ENCODE measurements around the gene VASH2. TPM values are rescaled to one million over a fixed set of nuclear protein-coding genes. Genes with fewer than 3 reads are reported as not detected.

The VASH2 gene
- total RNA-seq, 1 donor from 2014 or later: 0.84 TPM

DNA sequence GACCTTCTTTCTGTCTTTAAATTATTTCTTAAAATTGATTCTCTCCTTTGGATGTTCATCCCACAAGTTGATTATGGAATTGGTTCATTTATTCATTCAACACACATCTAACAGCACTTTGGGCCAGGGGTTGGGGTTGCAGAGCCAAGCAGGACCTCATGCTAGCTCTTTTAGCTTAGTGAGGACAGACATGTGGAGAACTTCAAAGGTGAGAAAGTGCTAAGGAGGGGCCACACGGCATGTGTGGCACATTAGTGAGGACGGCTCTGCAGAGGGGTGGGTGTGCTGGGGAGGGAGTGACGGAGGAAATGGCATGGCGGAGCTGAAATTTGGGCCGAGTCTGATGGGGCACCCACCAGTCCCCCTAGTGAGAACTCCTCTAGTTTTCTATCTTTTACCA, 32.5 kb upstream of the VASH2 start:
- DNase-seq: no peak
- H3K9me3 Mint-ChIP-seq: no peaks in the 10 kb centered on the region
- intact Hi-C loops (cut with micrococcal nuclease): no loop called here
- H3K27me3 Mint-ChIP-seq: peaks cover 14% of the 10 kb centered on the region
- H3K4me1 Mint-ChIP-seq: peaks cover 3% of the 10 kb centered on the region
- no peaks in the 10 kb centered on the region for H3K36me3 Mint-ChIP-seq (ENCODE audit: low read depth)
- no peak overlapping the region for H3K4me3 Mint-ChIP-seq
- H3K27ac Mint-ChIP-seq: no peak overlapping the region

DNA sequence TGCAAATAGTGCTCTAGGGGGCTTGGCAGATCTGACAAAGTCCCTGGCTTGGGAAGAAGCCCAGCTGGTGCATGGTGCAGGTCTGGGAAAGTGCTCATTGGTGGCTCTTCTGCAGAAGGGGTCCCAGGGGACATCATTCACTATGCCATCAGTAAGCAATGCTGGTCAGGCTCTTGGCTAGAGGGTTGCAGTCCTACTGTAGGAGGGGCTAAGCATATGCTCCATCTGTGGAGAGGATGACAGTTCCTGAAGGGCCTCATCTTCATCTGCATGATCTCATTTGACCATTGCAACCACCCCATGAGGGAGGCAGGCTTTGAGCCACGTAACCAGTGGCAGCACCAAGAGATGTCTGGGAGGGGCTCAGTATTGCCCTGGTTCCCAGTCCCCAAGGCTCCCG, 31.5 kb upstream of the VASH2 start:
- intact Hi-C loops (cut with micrococcal nuclease): no loop called here
- DNase-seq: no peak
- H3K27me3 Mint-ChIP-seq: peaks cover 14% of the 10 kb centered on the region
- no peak overlapping the region for H3K27ac Mint-ChIP-seq
- H3K36me3 Mint-ChIP-seq (ENCODE audit: low read depth): no peaks in the 10 kb centered on the region
- no peaks in the 10 kb centered on the region for H3K9me3 Mint-ChIP-seq
- peaks cover 3% of the 10 kb centered on the region for H3K4me1 Mint-ChIP-seq
- H3K4me3 Mint-ChIP-seq: no peak overlapping the region

DNA sequence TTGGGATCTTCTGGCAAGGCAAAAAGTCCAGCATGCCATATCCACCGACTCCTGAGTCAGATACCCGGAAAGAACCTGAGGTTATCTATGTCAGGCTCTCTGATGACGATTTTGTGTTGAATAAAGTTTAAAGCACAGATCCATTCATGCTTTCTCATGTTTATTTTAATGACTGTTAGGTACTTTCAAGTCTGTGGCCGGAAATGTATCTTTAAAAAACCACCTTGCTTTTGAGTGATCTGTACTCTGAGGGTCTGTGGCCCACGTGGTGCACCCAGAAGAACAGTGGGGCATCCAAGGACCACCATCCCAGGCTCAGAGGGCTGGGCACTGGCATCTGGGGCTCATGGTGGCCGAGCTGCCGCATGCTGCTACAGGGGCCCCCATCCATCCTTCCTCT, 30.1 kb upstream of the VASH2 start:
- DNase-seq: no peak
- Mint-ChIP-seq H3K36me3 (ENCODE audit: low read depth) (no peaks in the 10 kb centered on the region), H3K27me3 (peaks cover 14% of the 10 kb centered on the region), H3K9me3 (no peaks in the 10 kb centered on the region), H3K4me3 (no peak overlapping the region), H3K4me1 (peaks cover 3% of the 10 kb centered on the region), H3K27ac (no peak overlapping the region)
- intact Hi-C loops (cut with micrococcal nuclease): no loop called here

DNA sequence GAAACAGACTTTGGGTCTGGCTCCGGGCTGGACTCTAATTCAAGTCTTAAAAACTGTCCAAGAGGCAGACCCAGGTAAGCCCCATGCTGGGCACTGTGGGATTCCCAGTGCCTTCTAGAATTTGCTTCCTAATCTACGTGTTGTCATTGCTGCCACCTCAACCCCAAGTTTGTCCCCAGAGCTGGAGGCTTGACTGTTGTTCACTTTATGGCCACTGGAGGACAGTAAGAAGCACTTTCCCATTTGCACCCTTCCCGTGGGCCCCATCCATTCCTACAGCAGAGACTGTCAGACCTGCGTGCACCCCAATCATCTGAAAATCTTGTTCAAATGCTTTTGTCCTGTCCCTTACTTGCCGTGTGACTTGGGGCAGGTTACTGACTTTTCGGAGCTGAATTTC, 29.4 kb upstream of the VASH2 start:
- Mint-ChIP-seq H3K9me3 (no peaks in the 10 kb centered on the region), H3K27me3 (peaks cover 11% of the 10 kb centered on the region), H3K4me1 (peaks cover 3% of the 10 kb centered on the region), H3K4me3 (no peak overlapping the region), H3K27ac (no peak overlapping the region), H3K36me3 (ENCODE audit: low read depth) (no peaks in the 10 kb centered on the region)
- intact Hi-C loops (cut with micrococcal nuclease): no loop called here
- DNase-seq: no peak

DNA sequence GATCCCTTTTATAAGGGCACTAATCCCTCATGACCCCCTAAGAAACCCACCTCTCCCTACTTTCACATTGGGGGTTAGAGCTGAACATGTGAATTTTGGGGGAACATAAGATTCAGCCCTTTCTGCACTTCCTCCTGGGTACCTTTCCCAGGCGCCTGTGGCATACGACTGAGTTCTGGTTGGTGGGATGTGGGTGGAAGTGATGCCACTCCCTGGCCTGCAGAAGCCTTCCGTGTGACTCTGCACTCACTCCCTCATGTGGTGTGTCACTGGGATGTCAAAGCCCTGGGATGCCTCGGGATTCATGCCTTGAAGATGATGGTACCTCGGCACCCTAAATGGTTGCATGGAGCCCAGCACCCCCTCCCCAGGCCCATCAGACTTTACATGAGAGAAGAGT, 28.3 kb upstream of the VASH2 start:
- H3K4me3 Mint-ChIP-seq: no peak overlapping the region

DNA sequence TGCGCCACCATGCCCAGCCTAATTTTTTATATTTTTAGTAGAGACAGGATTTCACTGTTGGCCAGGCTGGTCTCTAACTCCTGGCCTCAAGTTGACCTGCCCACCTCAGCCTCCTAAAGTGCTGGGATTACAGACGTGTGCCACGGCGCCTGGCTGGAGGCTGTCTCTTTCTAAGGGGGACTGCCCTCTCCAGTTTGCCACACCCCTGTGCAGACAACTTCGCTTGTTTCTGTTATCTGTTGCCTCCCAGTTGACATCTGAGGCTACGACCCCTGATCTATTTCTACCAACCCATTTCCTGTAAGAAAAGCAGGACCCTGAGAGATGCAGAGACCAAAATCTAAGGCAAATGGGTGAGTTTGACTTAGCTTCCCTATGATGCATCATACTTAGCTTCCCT, 24.0 kb upstream of the VASH2 start:
- intact Hi-C loops (cut with micrococcal nuclease): no loop called here
- Mint-ChIP-seq H3K27me3 (peaks cover 5% of the 10 kb centered on the region), H3K27ac (no peak overlapping the region), H3K4me3 (no peak overlapping the region), H3K4me1 (peaks cover 1% of the 10 kb centered on the region), H3K9me3 (no peaks in the 10 kb centered on the region), H3K36me3 (ENCODE audit: low read depth) (no peaks in the 10 kb centered on the region)
- no peak for DNase-seq

More for the DNA sequence above, 28.3 kb upstream of the VASH2 start:
- H3K27me3 Mint-ChIP-seq: peaks cover 9% of the 10 kb centered on the region
- no peaks in the 10 kb centered on the region for H3K9me3 Mint-ChIP-seq
- no peaks in the 10 kb centered on the region for H3K36me3 Mint-ChIP-seq (ENCODE audit: low read depth)
- DNase-seq: no peak
- intact Hi-C loops (cut with micrococcal nuclease): no loop called here
- no peak overlapping the region for H3K27ac Mint-ChIP-seq
- no peaks in the 10 kb centered on the region for H3K4me1 Mint-ChIP-seq

DNA sequence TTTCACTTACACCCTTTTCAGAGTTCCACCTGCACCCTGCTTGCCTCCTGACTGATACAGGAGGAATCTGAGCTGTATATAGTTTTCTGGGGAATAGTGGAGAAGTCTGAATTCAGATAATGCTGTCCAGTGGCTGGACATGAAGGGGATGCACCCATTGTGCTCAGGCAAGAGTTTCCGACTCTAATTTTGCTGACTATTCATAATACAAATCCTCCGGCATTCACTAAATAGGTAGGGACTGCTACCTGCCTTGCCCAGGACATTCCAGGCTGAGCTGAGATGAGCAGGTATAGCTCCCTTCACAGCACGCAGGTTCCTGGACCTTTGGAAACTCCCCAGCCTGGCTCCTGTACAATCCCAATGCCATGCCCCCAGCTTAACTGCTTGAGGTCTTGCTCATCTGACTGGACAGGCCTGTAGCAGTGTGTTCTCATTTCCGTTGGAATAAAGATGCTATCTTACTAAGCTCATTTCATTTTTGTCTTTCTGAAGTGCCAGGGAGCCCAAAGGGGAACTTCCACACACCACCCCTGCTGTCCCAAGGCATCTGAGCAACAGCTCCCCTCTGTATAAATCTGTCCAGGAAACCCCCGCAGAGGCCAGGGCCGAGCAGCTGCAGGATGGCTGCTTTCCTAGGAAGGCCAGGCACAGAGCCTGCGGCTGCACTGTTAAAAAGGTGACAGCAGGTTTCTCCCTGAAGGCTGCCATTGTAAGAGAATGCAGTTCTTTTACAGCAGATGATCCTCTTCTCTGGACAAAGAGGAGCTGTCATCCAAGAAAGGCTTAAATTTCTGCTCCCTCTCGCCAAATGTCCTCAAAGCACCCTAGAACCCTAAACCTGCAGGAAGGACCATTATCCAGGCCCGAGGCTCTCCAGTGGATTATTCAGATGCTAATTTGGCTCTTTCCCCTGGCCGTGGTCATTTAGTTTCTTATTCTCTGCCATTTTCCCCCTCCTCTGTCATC, 21.7 kb upstream of the VASH2 start:
- Mint-ChIP-seq H3K27ac (no peak overlapping the region), H3K4me1 (peaks cover 1% of the 10 kb centered on the region), H3K4me3 (no peak overlapping the region), H3K27me3 (peaks cover 6% of the 10 kb centered on the region), H3K36me3 (ENCODE audit: low read depth) (no peaks in the 10 kb centered on the region), H3K9me3 (no peaks in the 10 kb centered on the region)
- no peak for DNase-seq
- intact Hi-C loops (cut with micrococcal nuclease): no loop called here

DNA sequence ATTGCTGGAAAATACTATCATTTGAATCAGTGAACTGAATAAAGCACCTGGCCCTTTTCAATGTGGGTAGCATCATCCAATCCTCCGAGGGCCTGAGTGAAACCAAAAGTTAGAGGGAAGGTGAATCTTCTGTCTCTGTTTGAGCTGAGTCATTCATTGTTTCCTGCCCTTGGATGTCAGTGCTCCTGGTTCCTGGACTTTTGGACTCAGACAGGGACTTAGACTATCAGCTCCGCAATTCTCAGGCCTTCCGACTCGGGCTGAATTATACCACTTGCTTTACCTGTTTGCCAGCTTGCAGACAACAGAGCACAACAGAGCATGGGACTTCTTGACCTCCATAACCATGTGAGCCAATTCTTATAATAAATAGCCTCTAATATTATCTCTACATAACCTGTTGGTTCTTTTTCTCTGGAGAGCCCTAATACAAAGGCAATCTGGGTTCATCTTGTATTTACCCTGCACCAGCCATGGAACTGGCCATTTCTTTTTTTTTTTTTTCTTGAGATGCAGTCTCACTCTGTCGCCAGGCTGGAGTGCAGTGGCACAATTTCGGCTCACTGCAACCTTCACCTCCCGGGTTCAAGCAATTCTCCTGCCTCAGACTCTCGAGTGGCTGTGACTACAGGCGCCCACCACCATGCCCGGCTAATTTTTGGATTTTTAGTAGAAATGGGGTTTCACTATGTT, 19.2 kb upstream of the VASH2 start:
- H3K9me3 Mint-ChIP-seq: no peaks in the 10 kb centered on the region
- H3K27ac Mint-ChIP-seq: no peak overlapping the region
- intact Hi-C loops (cut with micrococcal nuclease): no loop called here
- no peaks in the 10 kb centered on the region for H3K36me3 Mint-ChIP-seq (ENCODE audit: low read depth)
- peaks cover 5% of the 10 kb centered on the region for H3K27me3 Mint-ChIP-seq
- no peak for DNase-seq
- H3K4me3 Mint-ChIP-seq: no peak overlapping the region
- H3K4me1 Mint-ChIP-seq: peaks cover 1% of the 10 kb centered on the region

DNA sequence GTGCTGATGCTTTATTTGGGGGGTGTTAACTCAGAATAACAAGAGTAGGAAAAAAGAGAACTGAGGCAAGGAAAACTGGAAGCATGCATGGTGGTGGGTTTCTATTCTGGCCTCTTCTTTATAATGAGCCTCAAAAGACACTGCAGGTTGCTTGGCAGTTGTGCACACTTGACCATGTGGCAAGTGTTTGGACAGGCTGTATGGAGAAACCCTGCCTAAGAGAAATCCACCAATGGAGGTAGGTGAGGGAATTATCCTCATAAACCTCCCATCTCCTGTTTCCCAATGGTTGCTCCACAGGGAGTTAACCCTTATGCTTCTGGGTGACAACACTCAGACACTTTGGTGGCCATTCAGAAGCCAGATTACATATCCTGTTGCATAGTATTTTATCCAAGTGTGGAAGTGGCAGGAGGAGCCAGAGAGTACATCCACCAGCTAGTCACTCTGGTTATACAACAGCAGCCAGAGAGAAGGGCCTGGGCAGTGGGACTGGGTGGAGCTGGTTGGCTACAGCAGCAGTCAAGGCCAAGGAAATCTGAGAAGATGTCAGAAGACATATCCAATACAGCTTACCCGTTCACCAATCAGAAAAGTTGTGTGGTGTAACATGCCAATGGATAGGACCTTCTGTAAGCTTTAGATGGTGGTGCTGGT, 16.4 kb upstream of the VASH2 start:
- no peak for DNase-seq
- intact Hi-C loops (cut with micrococcal nuclease): no loop called here
- Mint-ChIP-seq H3K9me3 (no peaks in the 10 kb centered on the region), H3K36me3 (ENCODE audit: low read depth) (no peaks in the 10 kb centered on the region), H3K27ac (no peak overlapping the region), H3K27me3 (peaks cover 7% of the 10 kb centered on the region), H3K4me3 (no peak overlapping the region), H3K4me1 (peaks cover 4% of the 10 kb centered on the region)

DNA sequence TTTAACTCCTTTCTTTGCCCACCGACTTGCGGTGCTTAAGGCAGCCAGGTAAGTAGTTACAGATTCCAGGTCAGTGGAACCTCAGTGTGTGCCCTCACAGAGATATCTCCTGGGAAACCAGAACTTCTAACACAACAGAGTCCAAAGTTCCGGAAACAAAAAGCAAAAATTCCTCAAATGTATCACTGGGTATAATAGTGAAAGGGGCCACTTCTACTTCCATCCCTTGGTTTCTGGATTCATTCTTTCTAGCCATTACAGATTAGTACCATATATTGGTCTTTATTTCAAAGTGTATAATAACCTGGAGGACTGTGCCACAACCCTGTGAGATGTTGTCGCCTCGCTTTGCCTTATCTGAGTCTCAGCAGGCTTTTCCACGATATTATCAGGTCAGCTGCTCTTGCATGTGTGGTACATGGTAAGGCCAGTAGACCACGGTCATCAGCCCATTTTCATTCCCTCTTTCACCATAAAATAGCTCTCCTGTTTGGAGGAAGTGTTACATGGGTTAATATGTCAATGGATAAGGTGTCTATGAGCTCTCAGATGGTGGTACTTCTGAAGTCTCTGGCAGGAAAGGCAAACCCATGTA, 14.9 kb upstream of the VASH2 start:
- DNase-seq: no peak
- Mint-ChIP-seq H3K27me3 (peaks cover 11% of the 10 kb centered on the region), H3K27ac (no peak overlapping the region), H3K4me1 (peaks cover 4% of the 10 kb centered on the region), H3K9me3 (no peaks in the 10 kb centered on the region), H3K36me3 (ENCODE audit: low read depth) (no peaks in the 10 kb centered on the region), H3K4me3 (no peak overlapping the region)
- intact Hi-C loops (cut with micrococcal nuclease): no loop called here

DNA sequence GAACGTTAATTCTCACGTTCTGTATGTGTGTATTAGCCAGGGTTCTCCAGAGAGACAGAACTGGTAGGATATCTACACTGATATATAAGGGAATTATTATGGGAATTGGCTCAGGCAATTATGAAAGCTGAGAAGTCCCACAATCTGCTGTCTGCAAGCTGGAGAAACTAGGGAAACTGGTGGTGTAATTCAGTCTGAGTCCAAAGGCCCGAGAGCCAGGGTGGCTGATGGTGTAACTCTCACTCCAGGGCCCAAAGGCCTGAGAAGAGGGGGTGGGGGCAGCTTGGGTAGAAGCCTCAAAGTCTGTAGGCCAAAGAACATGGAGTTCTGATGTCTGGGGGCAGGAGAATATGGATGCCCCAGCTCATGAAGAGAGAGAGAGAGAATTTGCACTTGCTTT, 13.3 kb upstream of the VASH2 start:
- no peak overlapping the region for H3K4me3 Mint-ChIP-seq
- no peaks in the 10 kb centered on the region for H3K36me3 Mint-ChIP-seq (ENCODE audit: low read depth)

DNA sequence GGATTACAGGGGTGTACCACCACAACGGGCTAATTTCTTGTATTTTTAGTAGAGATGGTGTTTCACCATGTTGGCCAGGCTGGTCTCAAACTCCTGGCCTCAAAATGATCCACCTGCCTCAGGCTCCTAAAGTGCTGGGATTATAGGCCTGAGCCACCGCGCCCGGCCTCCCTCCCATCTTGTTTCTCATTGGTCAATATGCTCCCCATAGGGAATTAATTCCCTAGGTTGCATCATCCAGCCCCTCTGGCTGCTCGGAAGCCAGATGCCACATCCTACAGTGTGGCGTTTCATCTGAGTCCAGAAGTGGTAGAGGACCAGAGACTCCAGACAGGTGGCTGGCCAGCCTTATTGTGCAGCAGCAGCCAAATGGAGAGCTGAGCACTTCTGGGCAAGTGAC, 11.5 kb upstream of the VASH2 start:
- H3K27me3 Mint-ChIP-seq: peaks cover 16% of the 10 kb centered on the region
- H3K9me3 Mint-ChIP-seq: no peaks in the 10 kb centered on the region
- no peak for DNase-seq
- intact Hi-C loops (cut with micrococcal nuclease): no loop called here
- peaks cover 3% of the 10 kb centered on the region for H3K4me1 Mint-ChIP-seq
- no peak overlapping the region for H3K4me3 Mint-ChIP-seq
- H3K36me3 Mint-ChIP-seq (ENCODE audit: low read depth): no peaks in the 10 kb centered on the region
- no peak overlapping the region for H3K27ac Mint-ChIP-seq

More for the DNA sequence above, 13.3 kb upstream of the VASH2 start:
- intact Hi-C loops (cut with micrococcal nuclease): no loop called here
- no peak for DNase-seq
- H3K27ac Mint-ChIP-seq: no peak overlapping the region
- H3K9me3 Mint-ChIP-seq: no peaks in the 10 kb centered on the region
- peaks cover 19% of the 10 kb centered on the region for H3K27me3 Mint-ChIP-seq
- peaks cover 3% of the 10 kb centered on the region for H3K4me1 Mint-ChIP-seq

DNA sequence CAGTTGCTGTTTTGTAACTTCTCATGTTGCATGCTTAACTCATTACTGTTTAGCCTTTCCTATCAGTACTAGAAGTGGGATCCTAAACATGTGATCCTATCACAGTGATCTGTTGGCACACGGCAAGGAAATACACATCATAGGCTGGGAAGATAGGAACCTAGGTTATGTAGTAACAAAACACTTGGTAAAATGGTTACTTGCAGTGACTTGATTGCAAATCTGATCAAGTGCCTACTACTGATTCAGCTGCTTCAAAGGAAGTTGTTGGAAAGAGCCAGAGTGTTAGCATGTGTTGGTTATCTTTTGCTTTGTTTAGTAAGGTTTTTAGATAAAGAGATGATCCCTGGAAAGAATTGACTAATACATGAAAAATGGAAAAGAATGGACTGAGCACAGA, 8.9 kb upstream of the VASH2 start:
- intact Hi-C loops (cut with micrococcal nuclease): no loop called here
- H3K36me3 Mint-ChIP-seq (ENCODE audit: low read depth): no peaks in the 10 kb centered on the region
- H3K27me3 Mint-ChIP-seq: peaks cover 12% of the 10 kb centered on the region
- DNase-seq: no peak
- no peaks in the 10 kb centered on the region for H3K9me3 Mint-ChIP-seq
- peaks cover 3% of the 10 kb centered on the region for H3K4me1 Mint-ChIP-seq
- no peak overlapping the region for H3K4me3 Mint-ChIP-seq
- no peak overlapping the region for H3K27ac Mint-ChIP-seq

All from activated CD4-positive, alpha-beta T cell treated with anti-CD3 and anti-CD28 coated beads, Interleukin-2, amount 10 ng/mL, durations not matched to agents 24 days and 14 days (primary cell).